GM18511 (cell line): ENCODE results near the gene KCNAB1.
"Not testable (repeated sequence)": the region's sequence is repeated elsewhere in the genome, so short reads cannot be mapped to it uniquely, and the experiment has no call there.

Source experiments
- ATAC-seq: cut with Tn5 transposase; IDR thresholded peaks from one replicate; pipeline ENCODE4 v1.9.1; 2021; ENCODE audit warnings: mild to moderate bottlenecking, moderate library complexity; ENCODE audit not compliant: unreplicated experiment

KCNAB1 gene

DNA sequence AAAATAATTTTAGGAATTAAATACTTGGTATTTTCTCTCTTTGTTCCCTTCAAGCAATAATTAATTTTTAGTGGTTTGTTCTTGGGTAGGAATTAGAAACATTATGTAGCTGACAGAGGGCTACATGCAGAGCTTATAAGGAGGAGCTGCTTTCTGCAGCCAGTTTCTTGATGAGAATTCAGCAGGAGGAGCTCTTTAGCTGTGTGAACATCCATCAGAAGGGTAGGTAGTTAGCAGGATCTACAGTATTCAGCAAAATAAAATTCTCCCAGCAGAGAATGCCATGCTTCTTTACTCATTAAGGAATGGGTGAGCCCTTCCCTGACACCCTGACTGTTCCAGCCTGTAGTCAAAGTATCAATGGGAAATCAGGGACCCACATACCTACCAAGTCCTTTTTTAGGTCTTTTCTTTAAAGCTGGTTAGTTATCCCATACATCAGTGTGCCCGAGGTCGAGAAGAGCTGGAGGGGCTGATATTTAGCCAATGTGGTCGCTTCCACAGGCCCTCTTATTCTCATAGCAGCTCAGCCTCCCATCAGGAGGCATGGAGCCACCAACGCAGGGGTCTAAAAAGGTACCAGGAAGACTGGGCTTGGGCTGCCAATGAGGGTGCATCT is 54.0 kb downstream of the KCNAB1 start:
- ATAC-seq, result no peak

DNA sequence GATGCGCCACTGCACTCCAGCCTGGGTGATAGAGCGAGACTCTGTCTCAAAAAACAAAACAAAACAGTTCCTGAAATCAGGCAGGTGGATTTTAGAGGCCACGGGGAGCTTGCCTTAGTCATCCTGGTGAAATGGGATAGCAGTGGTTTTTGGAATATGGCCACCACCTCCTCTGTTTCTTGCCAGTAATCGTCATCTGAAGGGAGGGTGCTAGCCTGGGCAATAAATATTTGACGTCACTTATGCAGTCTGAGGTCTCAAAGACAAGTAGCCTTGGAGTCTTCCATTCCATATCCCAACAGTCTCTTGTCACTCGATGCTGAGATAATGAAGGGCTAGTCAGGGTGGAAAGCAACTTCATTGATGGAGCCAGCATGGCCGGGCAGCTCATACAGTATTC is 55.2 kb downstream of the KCNAB1 start:
- ATAC-seq, result no peak

DNA sequence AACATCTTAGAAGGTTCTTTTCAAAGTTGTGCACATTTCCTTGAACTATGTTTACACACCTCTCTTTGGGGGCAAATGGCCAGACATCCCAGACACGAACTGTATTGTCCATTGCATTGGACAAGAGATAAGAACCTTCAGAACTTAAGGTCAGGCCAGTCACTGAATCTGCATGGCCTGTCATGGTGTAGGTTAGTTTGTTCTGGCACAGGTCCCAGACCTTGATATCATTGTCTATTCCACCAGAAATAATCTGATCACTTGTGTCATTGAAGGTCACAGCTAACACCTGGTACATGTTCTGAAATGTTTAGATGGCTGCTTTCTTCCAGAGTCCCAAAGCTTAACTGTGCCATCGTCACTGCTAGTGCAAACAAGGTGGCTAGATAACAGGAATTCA is 55.7 kb downstream of the KCNAB1 start:
- ATAC-seq, result no peak

DNA sequence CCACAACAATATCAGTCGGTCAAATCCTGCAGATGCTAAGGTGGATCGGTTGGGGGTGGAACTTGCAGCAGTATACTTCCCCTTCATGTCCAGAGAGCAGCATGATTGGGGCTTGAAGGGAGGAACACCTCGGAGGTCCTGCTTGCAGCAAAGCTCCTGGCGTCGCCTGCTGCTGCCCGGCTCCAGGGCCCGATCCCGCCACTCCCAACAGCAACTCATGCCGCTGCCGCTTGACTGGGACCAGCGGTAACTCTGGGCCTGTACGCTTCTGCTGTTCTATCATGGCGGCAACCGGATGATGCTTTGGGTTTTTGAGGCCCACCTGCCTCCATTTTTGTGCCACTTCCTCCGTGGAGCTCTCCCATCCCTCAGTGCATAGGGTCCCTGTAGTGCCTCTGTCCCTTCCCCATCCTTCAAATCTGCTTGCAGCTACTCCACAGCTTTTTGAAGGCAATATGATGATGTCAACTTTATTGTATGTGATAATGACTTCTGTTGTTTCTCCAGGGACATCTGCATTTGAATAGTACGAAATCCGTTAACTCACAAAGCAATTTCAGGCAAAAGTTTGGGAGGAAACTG is 56.3 kb downstream of the KCNAB1 start:
- no peak for ATAC-seq

DNA sequence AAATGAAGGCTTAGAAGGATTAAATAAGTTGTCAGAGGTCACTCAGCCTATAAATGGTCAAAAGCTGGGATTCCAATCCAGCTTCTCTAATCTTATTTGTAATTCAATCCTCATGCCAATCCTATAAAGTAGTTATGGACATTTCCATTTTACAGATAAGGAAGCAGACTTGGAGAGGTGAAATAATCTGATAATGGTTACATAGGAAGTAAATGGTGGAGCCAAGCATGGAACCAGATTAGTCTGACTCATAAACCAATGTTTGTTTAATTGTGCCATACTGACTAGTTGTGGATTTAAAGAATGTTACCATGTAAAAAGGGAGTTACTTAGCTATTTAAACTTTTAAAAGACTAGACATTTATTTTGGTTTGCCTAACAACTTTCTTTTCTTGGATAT is 59.7 kb downstream of the KCNAB1 start:
- ATAC-seq, result no peak

DNA sequence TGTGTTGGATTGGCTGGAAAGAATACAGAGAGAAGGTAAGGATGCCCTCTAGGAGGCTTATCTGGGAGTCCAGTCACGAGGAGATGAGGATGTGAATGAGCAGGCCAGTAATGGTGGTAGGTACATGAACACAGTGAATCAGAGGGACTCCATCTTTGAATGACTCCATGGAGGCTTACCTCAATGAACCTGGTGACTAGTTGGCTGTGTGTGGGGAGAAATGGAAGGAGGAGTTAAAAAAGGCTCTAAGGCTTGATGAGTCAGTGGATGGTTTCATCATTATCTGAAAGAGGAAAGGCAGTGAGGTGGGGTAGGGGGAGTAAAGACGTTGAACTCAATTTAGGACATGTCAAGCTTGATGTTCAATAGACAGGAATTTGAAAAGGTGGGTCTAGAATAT is 61.1 kb downstream of the KCNAB1 start:
- ATAC-seq, result no peak

DNA sequence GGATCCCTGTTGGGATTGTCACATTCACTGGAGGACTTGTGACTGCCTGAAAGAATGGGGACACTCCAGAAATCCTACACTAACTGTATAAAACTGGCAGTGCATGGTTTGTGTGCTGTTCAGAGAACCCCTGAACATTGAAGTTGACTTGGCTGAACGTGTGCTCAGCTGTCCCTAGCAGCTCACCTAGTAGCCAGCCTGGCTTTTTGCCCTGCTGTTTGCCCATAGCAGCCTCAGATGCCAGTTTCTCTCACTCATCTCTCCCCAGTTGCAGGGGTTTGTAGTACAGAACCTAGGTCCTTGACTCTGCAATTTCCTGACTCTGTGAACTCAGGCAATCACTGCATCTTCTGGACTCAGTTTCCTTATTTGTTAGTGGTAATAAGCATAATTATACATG is 63.0 kb downstream of the KCNAB1 start:
- ATAC-seq, result no peak

DNA sequence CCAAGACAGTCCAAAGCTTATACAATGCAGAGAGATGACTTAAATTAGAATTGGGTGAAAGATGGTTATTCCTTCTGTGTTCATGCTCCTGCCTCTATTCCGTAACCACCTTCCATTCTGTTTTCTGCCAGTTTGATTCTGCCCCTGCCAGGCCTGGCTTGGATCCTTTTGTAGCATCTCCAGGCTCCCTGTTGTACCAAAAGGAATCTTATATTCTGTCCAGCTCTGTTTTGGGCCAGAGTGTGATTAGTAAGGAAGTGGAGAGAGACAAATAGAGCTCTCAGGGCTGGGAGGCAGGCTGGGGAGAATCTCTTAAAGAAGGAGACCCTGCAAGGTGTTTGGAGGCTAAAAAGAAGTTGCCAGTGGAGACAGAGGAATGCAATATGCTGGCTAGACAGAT is 63.8 kb downstream of the KCNAB1 start:
- no peak for ATAC-seq

DNA sequence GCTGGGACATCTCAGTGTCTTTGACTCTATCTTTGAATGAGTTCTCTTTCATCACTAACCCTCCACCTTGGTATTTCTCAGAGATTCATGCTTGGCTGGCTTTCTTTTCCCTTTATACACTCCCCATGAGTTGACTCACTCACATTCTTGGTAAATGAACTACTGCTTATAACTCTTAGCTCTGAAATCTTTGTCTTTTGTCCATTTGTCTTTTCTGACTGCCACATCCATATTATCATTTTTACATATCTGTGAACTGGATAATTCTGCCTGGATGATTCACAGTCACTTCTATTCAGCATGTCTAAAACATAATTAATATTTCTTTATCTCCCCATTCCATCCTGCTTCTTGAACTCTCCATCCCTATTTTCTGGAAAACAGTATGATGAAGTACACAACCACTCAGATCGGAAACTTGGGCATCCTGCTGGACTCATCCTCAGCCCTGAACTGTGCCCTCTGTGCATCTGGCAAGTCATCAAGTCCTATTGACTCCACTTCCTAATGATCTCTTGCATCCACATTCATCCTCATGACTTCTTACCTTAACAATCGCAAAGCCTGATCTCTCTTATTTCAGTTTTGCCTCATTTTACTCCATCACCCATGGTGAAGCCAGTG is 66.9 kb downstream of the KCNAB1 start:
- ATAC-seq, result no peak

DNA sequence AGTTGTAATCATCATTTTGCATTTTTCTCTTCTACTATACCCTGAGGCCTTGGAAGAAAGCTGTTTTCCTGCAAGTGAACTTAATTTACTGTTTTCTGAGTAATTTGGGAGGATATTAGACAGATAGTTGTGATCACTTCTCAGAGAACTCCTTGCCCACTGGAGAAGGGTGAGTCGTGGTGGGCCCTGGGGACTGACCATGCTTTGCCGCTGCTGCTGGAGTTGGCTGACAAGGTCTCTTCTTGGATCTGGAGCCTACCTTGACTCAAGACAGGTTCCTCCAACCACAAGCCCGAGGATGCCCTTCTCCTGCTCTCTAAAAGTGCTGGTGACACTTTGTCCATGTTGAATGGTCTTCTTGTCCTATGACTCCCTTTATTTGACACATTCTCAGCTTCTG is 68.4 kb downstream of the KCNAB1 start:
- no peak for ATAC-seq

DNA sequence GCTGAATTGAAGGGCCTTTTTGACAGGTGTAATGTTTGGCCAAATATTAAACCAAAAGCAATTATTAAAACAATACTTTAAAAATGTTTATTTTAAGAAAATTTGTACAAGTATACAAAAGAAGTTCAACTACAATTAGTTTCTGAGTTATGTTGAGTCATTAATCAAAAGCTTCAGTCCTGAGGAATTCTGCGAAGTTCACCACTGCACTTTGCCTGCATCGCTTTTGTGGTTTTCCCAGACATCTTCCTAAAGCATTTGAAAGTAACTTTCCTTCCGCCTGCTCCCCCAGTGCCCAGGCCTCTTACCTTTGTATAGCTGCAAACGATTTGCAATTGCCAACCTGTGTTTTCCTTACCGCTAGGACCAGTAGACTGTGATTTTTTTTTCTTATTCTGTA is 69.5 kb downstream of the KCNAB1 start:
- no peak for ATAC-seq

DNA sequence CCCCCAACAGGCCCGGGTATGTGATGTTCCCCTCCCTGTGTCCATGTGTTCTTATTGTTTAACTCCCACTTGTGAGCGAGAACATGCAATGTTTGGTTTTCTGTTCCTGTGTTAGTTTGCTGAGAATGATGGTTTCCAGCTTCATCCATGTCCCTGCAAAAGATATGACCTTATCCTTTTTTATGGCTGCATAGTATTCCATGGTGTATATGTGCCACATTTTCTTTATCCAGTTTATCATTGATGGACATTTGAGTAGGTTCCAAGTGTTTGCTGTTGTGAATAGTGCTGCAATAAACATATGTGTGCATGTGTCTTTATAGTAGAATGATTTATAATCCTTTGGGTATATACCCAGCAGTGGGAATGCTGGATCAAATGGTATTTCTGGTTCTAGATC is 74.6 kb downstream of the KCNAB1 start:
- not testable (repeated sequence) for ATAC-seq

DNA sequence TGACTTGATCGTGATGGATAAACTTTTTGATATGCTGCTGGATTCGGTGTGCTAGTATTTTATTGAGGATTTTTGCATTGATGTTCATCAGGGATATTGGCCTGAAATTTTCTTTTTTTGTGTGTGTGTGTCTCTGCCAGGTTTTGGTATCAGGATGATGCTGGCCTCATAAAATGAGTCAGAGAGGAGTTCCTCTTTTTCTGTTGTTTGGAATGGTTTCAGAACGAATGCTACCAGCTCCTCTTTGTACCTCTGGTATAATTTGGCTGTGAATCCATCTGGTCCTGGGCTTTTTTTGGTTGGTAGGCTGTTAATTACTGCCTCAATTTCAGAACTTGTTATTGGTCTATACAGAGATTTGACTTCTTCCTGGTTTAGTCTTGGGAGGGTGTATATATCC is 76.8 kb downstream of the KCNAB1 start:
- ATAC-seq, result not testable (repeated sequence)

DNA sequence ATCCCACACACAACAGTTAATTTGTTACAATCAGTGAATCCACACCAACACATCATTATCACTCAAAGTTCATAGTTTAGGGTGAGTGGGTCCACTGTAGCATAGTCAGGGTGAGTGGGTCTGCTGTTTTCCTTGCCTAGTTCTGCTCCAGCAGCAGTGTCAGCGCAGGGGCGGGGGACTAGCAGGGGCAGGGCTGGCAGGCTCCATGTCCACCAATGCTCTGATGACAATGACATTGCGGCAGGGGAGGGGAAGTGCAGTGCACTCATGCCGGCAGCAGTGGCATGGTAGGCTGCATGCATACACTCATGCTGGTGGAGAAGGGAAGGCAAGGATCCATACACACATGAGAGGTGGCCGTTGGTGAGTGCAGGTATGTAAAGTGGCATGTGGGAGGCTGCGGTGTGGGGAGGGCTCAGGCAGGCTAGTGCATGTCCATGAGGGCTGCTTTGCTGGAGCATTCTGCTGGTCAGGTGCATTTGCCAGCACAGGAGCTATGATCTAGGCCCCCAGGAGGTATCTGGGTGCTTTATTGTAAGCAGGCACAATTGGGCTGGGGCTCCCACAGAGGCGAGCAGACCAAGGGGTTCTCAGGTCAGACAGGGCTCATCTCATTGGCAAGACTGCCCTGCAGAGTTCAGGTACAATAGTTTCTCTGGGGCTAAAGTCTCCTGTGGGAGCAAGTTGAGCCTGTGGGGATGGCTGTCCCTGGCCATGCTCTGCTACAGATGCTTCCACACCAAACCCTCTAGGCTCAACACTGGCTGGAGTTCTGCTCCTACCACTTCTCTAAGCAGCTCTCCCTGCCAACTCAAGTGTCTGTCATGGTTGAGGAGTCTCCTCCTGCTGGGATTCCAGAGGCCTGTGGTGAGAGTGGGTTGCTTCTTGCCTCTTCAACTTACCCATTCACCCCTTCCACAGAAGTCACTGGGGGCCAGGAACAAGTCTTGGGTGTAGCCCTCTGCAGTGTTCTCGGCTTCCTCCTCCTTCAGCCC is 81.3 kb downstream of the KCNAB1 start:
- ATAC-seq, result no peak

DNA sequence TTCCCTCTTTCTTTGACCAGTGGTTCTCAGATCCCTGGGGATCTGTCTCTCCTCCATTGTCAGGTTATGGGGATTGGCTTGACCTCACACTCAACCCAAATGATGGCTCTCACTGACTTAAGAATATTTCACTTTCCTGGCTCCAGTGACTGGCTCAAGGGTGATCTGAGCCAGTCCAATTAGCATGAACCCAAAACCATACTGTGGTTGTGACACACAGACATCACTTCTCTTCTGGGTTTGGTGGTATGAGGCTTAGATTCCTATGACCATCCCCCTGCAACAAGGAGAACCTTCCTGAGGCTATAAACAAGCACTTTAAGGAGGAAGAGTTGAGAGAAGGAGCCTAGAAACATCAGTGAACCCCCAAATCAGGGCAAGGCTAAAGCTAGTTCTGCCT is 85.8 kb downstream of the KCNAB1 start:
- no peak for ATAC-seq

DNA sequence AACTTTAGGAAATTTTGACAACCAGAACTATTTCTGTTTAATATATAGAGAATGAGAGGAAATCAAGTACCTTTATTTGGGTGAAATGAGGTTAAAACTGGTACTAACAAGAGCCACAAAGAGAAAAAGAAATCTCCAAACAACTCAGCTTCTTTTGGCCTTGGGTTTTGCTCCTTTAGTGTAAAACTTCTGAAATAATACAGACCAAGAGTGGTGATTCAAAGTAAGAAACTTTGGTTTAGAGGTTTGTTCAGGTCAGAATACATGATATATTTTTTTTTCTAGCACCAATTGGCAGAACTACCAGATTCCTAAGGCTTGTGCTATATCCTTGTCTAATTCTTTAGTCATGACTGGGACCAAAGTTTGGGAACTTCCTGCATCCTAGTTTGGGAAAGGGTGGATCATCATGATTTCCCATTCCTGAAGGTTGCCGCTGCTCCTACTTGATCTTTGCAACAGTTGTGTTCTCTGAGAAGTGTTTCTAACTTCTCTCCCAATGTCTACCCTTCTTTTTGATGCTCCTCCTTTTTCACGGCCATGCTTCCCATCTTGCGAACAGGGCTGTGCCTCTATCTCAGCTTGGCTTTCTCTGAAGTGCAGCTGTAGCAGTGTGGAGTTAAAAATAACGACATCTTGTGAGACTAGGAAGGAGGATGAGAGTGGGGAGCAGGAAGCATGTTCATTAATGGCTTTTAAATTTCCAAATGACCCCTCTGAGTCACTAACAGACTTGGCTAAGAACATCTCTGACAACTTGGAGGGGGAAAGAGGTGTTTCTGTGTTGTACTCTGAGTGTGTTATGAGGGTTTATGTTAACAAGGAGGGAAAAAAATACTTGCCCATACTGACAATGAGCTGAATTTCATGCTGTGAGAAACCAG is 87.7 kb downstream of the KCNAB1 start:
- ATAC-seq, result no peak

DNA sequence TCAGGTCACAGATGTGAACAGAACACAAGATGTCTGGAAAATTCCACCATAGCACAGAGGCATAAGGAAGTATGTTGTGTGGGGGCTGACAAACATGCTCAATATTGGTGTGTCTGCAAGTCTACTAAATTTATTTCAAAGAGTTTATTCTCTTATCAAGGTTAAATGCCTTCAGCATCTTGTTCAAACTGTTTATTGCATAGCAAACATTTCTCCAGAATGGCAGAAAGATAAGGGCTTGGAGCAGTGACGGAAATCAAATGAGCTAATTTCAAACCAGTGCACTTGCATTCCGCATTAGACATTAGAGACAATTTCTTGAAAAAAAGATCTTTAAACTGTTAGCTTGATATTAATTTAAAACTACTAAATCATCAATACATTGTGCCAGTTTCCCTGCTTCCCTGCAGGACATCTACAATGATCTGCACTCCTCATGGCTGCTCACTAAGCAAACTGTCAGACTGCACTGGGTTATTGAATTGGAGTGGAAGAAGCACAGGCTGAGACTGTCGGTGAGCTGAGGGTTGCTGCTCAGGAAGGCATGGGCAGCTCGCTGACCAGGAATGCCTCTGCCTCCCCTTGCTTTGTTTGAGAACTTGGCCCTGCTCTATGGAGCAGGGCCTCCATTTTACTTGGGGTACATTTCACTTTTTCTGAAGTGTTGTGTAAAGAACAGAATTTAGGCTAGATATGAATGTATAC is 89.4 kb downstream of the KCNAB1 start:
- no peak for ATAC-seq

DNA sequence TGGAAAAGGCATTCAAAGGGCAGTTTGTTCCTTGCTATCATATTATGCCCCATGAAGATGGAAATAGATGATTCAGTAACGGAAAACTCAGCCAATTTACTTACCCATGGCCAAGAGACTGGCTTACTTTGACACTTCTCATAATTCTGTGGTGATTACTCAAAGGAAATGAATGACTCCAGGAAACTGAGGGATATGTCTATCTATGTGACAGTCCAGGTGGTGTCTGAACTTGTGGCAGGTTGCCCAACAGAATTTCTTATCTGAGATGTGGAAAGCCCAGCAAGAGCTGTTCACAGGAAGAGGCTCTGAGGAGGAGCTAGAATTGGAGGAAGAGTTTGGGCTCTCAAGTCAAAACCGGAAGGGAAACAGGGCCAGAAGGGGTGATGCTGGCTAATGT is 91.2 kb downstream of the KCNAB1 start:
- no peak for ATAC-seq

DNA sequence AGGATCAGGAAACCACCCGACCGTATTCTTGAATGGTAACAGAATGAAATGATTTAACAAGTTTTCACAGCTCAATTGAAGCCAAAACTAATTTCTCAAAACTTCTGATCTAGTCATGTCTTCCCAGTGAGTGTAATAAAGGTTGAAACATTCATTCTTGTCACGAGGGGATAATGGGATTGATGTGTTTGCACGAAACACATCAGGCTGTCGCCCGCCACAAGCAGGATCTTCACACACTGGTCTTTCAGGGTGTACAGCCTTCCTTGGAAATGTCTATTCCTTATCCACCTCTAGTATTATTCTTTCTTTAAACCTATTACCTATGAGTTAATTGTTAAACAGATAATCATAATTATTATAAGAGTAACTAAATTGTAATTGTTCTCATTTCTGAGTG is 94.3 kb downstream of the KCNAB1 start:
- ATAC-seq, result no peak

DNA sequence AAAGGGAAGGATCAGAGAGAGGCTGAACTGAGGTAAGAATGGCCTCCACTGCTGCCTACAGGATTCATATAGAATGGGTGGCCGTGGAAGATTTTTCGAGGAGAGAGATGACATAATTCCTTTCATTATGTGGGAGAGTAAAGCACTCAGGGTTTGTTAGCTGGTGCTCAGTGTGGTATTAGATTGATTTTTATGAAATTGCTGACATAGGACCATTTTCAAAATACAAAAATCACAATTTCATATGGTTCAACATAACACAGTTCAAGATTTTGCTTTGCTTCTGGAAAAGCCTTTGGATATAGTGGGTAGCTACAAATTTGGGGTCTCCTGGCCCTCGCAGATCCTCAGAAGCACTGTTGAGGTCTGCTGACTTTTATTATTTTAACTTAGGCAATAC is 95.4 kb downstream of the KCNAB1 start:
- no peak for ATAC-seq
